NCI-H1105 treated with DMSO at 0.1 percent for 48 hours (cell line): ENCODE results near the gene ADGRD2.

Source experiments
- DNase-seq: peaks from one replicate; lab custom pipeline; 2025; lab: John Stamatoyannopoulos, UW

The ADGRD2 gene

DNA sequence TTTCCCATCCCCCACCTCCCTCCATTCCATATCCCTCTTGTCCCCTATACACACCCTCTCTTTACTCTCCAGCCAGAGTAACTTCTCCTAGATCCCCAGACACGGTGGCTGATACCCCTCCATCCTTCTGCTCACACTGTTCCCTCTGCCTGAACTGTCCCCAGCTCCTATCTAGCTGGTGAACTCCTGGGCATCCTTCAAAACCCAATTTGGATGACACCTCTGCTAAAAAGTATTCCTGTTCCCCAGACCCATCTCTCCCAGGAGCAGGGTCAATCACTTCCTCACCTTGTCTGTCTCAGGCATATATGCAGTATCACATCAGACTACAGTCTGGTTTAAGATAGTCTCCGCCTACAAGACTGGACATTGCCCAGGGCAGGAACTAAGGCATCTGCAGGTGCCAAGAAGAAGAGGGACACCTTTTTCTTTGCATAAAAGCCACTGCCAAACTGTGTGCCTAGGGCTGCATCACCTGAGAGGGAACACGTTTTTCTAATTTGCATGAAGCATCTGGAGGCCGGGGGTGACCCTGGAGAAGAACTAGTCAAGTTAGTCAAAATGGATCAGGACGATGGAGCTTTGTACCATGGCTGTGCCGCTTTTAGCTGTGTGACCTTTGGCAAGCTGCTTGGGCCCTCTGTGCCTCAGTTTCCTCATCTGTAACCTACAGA, 29.8 kb downstream of the ADGRD2 start:
- no peak for DNase-seq

DNA sequence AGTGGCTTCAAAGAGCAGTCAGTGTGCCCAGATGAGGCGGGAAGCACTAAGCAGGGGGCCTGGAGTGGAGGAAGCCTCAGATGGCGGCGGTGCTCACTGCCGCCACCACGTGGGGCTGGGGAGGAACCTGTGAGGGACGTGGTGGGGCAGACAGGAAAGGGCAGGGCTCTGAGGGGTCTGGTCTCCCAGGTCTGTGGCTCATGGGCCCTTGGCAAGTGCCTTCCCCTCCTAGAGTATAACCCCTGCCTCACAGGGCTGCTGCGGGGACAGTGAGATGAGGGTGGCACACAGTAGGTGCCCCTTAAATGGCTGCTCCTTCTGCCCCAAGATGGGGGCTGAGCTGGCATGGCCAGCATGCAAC, 30.4 kb downstream of the ADGRD2 start:
- DNase-seq: no peak

DNA sequence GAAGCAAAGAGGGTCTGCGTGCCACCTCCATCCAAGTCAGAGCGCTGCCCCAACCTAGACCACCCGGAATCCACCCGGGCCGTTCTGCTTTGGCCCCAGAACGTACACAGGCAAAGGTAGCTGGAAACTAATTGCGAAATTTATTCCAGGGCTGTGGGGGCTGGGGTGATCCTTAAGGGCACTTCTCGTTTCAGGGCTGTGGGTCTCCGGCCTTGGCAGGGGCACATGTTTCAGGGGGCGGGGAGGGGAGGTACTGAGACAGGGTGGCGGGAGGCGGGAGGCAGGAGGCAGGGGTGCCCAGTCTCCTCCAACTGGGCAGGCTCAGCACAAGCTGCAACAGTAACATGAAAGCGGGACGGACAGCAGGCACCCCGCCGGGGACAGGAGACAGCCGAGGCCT, 30.9 kb downstream of the ADGRD2 start:
- DNase-seq: no peak

DNA sequence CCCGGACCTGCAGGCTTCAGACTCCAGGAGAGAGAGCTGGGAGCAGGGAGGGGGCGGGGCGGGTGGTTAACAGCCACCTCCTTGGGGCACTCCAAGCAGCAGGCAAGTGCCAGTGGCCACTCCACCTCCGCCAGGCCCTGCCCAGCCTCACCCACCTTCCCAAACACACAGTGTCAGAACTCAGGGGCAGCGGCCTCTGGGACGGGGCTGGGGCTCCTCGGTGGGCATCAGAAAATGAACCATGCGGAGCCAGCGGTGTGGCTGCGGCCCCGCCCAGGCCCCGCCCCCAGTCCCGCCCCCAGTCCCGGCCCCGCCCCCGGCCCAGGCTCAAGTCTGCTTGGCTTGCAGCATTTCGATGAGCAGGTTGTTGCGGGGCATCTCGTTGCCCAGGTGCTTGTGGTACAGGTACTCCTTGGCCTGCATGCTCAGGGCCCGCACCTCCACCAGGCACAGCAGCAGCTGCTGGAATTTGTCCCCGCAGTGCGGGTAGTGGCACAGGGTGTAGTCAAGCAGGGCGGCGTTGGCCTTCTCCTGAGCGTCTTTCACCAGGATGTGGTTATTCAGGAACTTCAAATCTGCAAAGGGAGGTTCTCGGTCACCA, 32.3 kb downstream of the ADGRD2 start:
- no peak for DNase-seq

DNA sequence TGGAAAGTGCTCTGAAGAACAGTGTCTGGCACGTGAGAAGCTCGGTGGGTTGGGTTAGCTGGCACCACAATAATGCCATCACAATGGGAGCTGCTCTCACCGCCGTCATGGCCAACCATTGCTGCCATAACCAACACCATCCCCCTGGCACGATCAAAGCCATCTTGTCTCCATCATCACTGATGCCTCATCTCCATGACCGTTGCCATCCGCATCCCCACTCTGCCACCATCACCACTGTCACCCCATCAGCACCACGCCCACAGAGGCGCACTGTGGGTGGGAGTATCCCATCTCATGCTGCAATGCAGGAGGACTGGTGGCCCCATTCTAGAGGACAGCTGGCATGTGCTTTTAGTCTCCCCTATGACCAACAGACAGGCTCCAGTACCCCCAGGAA, 33.2 kb downstream of the ADGRD2 start:
- no peak for DNase-seq

DNA sequence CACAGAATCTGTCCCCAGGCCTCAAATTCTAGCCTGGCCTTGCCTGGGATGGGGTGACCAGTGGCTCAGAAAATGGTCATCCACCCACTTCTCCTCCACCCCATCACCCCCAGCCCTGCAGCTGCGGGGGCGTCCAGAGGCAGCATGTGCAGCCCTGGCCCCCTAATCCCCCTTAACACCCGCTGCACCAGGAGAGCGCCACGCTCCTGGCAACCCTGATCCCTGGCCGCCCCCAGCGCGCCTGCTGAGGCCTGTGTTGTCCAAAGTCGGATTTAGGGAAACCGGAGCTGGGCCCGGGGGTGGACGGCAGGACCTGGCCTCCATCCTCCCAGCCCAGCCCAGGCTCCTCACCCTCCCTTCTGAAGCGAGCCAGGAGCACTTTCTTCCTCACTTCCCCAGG, 35.0 kb downstream of the ADGRD2 start:
- DNase-seq: no peak

DNA sequence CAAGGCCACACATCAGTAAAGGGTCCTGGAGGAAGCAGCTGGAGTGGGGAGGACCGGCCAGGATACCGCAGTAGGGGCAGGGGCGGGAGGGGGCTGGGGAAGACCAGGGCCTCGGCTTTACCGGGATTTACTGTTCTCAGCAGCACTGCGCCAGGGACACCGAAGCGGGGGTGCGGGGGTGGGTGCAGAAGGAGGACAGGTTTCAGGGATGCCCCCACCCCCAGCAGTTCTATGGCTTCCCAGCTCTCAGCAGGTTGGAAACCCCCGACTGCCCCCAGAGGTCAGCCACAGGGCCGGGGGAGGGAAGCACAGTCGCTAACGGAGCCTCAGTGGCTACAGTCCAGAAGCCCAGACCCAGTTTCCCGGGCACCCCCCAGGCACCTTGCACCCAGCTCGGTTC, 35.7 kb downstream of the ADGRD2 start:
- DNase-seq: no peak

DNA sequence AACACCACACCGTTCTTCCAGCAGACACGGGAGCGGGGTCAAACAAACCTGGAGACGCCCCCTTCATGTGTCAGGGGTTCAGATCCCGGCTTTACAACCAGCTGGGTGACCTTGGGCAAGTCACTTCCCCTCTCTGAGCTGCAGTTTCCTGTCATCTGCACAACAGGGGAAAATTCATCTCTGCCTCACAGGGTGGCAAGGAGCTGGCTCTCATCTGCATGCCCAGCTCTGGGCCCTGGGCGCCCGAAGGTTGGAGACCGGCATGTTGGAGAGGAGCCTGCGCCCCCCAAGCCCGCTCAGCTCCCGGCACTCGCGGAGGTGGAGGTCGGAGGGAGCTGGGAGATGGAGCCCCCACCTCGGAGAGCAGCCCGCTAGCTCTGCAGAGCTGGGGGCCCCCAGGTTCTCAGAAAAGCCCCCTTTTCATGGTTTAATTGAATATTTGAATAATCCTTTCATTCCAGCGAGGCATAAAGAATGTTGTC, 36.6 kb downstream of the ADGRD2 start:
- no peak for DNase-seq

DNA sequence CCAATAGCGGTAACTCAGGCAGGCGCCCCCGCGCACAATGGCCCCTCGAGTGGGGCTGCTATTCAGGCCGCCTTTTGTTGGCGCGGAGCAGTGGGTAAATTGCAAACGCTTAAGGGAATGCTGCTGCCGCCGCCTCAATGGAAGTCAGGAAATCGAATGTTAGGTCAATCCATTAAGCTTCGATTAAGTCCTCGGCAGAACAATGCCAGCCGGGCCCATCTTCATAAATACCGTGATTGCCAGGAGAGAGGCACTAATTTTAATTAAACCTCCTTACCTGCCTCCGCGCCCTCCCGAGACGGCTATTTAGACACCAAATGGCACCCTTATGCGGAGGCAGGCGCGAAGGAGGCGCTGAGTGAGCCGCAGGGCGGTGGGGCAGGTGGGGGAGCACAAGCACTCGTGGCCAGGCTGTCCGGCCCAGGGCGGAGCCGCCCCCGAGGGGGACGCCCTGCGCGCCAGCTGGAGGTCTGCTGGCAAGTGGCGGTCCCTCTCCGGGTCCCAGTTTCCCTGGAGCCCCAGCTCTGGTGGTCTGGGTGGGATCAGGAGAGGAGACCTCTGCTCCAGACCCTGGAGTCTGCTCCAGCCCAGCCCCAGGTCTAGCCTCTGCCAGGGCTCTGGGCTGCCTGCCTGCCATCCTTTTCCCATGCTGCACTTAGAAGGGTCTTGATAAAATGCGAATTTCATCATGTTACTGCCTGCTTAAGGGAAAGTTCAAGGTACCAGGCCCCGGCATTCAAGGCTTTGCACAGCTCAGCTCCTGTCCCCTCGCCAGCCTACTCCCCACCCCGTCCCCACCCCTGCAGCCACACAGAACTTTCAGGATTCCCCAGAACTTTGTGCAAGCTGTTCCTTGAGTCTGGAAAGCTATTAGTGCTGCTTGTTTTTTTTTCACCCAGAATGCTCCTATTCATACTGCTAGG, 37.3 kb downstream of the ADGRD2 start:
- DNase-seq: no peak

DNA sequence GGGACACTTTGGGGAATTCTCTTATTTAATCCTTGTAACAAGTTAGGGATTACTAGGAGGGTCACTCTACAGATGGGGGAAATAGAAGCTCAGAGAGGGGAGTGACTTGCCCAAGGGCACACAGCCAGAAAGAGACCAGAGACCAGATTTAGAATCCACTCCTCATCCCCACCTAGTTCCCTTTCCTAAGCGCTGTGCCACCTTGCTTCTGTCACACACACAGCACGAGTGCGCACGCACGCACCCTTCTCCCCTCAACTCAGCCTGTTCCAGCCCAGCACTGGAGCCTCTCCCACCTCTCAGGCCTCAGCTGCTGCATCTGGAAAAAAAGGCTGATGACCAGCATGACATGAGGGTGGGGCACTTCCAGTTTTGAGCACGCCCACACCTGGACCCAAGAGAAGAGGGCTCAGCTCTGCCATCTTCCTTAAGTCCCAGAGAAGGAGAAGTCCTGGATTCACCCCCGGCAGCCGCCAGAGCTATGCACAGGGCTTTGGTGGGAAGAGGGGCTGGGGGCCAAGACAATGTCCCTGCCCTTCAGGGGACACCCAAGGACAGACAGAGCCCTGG, 38.5 kb downstream of the ADGRD2 start:
- no peak for DNase-seq

DNA sequence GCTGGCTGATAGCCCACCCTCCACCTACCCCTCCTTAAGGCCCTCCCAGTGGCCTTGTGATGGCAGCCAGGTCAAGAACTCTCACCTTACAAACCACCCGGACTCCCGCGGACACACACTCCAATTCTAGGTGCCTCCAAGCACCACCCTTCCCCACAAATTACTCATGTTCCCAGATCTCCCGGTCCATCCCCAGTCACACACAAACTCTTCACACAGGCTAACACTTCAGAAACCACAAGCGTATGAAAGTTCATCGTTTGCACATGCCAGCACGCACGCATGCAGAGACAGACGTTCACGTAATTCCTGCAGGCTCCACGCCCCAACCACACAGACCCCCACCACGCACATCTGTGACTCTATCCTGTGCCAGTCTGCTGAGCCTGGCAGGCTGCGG, 39.0 kb downstream of the ADGRD2 start:
- DNase-seq: no peak

DNA sequence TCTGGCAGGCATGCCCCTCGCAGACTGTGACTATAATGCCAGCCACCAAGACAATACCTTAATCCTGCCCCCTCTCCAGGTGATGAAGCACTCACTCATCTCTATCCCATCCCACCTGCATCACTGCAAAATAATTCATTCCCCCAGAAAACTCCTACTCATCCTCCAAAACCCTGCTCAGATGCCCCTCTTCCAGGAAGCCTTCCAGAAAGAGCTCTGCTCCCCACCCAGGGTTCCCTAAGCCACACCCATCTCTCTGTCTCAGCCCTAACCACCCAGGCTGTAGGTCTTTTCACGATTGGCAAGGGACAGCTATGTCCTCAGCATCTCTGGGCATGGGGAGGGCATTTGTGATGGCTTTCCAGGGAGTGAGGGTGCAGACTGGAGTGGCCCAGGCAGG, 39.8 kb downstream of the ADGRD2 start:
- DNase-seq: no peak

DNA sequence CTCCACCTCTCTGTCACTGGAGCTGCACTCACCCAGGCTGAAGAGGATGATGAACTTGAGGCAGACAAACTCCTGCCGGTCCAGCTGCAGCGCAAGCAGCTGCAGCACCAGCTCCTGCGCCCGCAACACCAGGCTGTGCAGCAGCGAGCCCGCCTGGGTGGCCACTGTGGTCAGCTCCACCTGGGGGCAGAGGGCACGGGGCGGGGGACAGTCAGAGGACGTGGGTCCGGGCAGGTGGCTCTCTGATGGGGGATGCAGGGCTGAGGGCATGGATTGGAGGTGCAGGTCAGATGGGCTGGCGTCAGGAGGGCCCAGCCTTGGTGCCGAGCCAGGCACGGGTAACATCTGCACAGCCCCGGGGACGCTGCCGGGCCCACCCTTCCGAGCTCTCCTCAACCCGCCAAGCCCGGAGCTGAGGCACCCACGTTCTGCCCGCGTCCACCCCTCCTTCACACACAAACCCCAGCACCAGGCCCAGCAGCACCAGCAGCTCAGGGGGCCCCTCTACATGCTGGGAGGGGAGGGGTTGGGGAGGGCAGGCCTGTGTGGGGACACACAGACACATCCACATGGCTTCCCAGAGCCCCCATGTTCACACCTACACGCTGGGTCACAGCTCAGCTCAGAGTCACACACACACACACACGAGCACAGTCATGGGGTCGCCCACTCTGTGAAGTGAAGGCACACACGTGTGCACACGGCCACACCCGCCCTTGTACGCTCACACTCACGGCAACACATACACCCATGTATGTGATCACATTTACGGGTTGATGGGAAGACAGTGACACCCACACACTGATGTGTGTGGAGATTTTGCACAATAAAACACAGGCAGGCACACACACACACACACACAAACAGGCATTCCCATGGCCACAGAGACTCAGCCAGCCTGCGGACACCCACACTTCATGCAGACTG, 41.1 kb downstream of the ADGRD2 start:
- DNase-seq: no peak

DNA sequence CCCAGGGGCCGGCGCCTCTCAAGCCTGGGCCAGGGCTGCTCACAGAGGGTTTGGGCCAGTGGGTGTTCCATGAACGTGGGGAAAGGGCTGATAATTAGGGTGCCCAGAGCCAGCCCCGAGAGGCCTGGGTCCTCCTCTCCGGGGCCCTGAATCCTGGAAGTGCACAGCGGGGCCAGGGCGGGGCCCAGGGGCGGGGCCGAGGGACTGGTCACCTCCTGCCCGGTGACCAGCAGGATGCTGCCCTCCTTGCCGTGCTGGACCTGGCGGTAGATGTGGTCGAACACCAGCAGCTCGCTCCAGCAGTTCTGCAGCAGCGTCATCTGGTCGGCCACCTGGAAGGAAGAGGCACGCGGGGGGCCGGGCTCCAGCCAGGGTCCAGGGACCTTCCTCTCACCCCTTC, 42.6 kb downstream of the ADGRD2 start:
- no peak for DNase-seq

DNA sequence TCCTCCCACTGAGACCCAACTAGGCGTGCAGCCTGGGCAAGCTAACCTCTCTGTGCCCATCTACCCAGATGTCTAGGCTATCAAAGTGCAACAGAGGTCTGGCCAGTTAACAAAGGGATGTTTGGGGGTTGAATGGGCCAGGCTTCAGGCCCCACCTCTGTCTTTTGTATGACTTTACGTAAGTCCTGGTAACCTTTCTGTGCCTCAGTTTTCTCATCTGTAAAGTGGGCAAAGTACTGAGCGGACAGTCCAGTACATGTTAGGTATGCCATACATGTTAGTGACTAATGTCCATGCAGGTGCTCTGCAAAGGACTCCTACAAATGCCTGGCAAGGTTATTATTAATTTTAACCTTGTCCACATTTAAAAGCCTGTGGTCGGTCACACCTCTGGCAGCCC, 43.0 kb downstream of the ADGRD2 start:
- DNase-seq: no peak

DNA sequence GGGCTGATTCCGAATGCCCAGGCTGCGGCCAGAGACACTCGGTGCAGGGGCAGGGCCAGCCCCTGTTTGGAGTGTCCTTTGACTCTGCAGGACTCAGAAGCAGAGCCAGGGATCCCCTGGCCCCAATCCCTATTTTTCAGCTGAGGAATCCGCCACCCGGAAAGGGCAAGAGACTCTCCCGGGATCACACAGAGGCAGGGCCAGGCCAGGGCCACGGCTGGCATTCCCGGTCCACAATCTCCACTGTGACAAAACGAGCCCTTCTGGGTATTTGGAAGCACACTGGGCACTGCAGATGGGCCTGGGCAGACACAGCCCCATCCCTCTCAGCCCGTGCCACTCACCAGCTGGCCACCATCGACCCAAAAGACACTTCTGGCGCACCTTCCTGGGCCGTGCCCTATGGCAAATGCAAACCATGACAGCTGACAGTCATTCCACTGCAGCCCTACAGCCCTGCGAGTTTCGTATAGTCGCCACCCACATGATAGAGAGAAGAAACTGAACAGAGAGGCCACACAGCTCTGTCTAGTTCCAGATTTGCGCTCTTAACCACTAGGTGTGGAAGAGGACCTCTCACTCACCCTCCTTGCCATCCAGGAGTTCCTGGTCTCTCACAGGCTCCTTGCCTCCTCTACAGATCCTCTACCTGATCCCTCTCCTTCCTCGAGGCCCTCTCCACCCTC, 43.7 kb downstream of the ADGRD2 start:
- DNase-seq: no peak

DNA sequence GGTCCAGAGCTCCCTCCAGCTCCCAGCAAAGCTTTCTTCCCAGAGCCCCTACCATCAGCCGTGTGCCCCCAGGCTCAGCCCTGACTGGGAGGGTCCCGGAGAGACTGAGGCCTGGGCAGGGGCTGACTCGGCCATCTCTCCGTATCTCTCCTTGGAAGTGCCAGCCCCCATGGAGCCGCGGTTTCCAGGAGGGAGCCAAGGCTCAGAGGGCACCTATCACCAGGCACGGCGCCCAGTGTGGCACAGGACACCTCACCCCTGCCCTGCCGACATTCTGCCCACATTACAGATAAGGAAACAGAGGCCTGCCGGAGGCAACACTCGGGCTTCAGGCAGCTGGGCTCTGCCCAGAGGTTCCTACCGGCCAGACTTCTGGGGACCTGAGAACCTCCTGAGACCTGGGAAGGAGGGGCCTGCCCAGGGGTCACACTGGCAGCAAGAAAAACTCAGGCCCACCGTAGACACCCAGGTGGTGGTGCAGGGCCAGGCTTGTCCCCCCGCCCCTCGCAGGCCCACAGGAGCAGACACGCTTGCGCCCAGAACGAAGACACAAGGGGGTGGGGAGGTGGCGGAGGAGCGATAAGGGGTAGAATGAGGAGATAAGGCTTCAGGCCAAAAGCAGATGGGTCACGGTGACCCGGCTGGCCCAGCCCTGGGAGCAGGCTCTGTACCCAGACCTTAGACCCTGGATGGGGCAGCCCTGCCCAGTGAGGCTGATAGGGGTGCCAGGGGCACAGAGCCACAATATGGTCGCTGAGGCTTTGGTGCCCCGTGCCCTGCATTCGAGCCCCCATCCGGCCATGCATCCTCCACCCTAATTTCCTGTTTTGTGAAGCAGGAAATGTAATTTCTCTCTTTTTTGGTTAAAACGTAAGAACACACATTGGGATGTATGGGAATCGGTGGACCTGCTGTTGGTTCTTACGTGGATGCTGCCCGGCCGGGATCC, 45.1 kb downstream of the ADGRD2 start:
- DNase-seq: no peak

DNA sequence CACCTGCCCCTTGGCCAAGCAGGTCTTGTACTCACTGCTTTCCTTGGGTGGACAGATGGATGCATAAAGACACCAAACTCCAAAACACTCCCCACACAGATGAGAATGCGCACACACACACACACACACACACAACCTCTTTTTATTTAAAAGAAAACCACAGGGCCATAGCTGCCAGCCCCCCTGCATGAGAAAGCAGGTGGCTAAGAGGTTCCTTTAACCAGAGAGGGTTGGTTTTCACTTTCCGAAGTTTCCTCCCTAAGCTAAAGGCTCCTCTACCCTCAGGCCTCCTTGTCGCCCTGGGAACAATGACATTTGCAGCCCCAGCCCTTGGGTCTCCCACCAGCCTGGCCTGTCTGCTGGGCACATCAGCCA, 45.8 kb downstream of the ADGRD2 start:
- no peak for DNase-seq

DNA sequence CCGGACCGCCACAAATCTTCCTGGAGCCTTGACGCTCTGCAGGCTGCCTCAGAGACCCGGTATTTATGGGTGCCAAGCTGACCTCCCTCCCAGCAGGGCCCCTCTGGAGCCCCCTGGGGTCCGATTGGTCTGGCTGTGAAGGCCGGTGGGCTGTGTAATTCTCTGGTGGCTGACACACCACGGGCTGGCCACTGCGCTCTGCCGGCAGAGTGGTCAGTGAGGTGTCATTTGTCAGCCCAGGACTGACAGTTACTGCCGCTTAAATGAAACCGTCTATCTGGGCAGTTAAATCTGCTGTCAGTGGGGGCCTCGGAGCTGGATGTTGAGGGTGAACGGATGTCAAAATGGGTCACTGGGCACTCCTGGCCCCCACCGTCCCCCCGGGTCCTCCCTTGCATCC, 46.2 kb downstream of the ADGRD2 start:
- no peak for DNase-seq

DNA sequence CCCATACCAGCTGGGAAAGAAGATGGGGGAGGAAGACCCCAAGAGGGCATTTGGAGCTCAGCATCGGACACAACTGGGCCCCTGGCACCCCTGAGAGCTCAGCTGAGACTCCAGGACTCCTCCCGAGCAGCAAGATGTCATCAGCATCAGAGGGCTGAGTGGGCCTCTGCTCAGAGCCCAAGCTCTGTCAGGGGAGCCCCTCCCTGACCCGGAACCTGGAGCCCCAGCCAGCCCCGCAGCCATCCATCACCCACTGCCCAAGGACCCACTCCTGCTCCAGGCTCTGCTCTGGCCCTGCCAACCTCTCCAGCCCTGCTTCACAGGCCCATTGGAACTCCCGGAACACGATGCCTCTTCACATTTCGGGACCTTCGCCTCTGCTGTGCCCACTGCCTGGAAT, 47.2 kb downstream of the ADGRD2 start:
- DNase-seq: no peak
